Omental fat pad (tissue), 4 donors: ENCODE data around the gene SORCS2. TPM values are rescaled to one million over a fixed set of nuclear protein-coding genes. Genes with fewer than 3 reads are reported as not detected.

Experiments used
- ATAC-seq: fragments of 150-250 bp; one replicate; pipeline ENCODE4 v1.9.1; 2016; ENCODE audit warnings: mild to moderate bottlenecking, moderate library complexity; ENCODE audit not compliant: low FRiP score
- DNase-seq: peaks from one replicate; pipeline ENCODE4 v3.0.0-alpha.2; 2019; ENCODE audit warnings: low spot score
- total RNA-seq, 4 donors: library from RNA; depleted of rRNA; stranded (reverse); fragments of >200 nt; gene quantifications; one replicate each; pipeline ENCODE4 v1.1.0, GENCODE V29; 2016
- TF ChIP-seq, protein P1 (sequence below), 3 donors: fragments of 450-650 bp; IDR thresholded peaks; one replicate each; pipeline ENCODE4 v1.5.1; 2016 to 2017; ENCODE audit warnings: antibody characterized with exemption in 3 of 3, mild to moderate bottlenecking in 3 of 3, moderate library complexity in 2 of 3

SORCS2 gene
- total RNA-seq, 4 donors from 2014 or later = 0.63 to 4.6 (median 1.2) TPM

DNA sequence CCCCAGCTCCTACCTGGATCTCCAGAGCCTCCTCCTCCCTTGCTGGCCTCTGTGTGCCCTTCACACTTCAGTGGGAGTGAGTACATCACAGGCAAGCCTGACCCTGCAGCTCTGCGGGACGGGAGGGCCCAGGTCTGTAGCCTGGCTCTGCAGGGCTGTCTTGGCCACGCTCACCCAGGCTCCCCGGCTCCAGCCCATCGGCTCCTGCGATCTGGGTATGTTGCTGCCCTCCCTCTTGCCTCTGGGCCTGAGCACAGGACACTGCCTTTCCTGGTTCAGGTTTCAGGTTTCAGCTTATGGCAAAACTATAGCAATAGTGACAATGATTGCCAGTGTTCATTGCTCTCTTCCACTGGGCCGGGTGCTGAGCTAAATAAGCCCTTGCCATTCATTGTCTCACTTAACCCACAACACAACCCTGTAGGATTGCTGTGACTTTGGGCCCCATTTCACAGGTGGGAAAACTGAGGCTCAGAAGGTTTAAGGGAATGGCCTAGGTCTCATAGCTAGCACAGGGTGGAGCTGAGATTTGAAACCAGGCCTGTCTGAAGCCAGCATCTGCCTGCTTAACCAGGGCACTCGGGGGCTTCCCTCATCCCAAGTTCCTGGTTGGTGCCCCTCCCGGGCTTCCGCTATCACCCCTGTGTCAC, 44.6 kb upstream of the SORCS2 start:
- DNase-seq = no peak
- TF ChIP-seq, protein P1, sequence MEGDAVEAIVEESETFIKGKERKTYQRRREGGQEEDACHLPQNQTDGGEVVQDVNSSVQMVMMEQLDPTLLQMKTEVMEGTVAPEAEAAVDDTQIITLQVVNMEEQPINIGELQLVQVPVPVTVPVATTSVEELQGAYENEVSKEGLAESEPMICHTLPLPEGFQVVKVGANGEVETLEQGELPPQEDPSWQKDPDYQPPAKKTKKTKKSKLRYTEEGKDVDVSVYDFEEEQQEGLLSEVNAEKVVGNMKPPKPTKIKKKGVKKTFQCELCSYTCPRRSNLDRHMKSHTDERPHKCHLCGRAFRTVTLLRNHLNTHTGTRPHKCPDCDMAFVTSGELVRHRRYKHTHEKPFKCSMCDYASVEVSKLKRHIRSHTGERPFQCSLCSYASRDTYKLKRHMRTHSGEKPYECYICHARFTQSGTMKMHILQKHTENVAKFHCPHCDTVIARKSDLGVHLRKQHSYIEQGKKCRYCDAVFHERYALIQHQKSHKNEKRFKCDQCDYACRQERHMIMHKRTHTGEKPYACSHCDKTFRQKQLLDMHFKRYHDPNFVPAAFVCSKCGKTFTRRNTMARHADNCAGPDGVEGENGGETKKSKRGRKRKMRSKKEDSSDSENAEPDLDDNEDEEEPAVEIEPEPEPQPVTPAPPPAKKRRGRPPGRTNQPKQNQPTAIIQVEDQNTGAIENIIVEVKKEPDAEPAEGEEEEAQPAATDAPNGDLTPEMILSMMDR (IDR thresholded peaks at IDR 0.05) = no peak
- ATAC-seq = no peak

- DNase-seq (no peak), ATAC-seq (no peak)
- TF ChIP-seq, protein P1 (IDR thresholded peaks at IDR 0.05) = no peak
Observed at GRCh38 chr4:7148337-7148736, 44.0 kb upstream of the SORCS2 start.

DNA sequence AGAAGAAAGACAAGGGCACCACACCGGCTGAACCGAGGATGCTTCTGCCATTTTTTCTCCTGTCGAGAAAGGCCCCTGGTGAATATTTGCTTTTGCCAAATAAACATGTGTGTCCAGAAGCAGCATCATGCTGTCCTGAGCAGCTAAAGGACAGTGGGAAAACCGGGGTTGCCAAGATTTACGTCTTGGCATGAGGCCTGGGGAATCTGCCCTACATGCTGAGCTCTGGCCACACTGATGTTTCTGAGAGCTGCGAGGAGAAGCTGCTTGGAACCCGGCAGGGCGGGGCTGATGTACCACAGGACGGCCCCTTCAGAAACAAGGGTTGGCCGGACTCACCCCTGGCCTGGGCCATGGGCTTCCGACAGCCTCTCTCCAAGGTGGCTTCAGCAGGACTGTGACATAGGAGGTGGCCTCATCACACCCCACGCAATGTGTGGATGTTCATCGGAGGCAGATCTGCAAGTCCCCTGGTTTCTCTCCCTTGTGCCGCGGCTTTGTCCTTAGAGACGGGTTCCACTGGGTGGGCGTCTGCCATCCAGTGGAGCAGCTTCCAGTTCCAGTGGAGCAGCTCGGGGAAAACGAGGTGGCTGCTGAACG, 42.2 kb upstream of the SORCS2 start:
- TF ChIP-seq, protein P1 (IDR thresholded peaks at IDR 0.05) = no peak
- DNase-seq (no peak), ATAC-seq (no peak)

GRCh38 chr4:7151668-7152227, 40.6 kb upstream of the SORCS2 start:
- DNase-seq (no peak), ATAC-seq (no peak)
- TF ChIP-seq, protein P1 (IDR thresholded peaks at IDR 0.05) = no peak

GRCh38 chr4:7153711-7154110, 38.6 kb upstream of the SORCS2 start:
- TF ChIP-seq, protein P1 (IDR thresholded peaks at IDR 0.05) = no peak
- ATAC-seq = no peak
- DNase-seq = no peak

- ATAC-seq = no peak
- no peak for DNase-seq
- TF ChIP-seq, protein P1 (IDR thresholded peaks at IDR 0.05) = no peak
Observed at GRCh38 chr4:7154351-7154981, 37.9 kb upstream of the SORCS2 start.
